DMS 273 (cell line): ENCODE results near the gene DTX2.
"Not testable (repeated sequence)": the region's sequence is repeated elsewhere in the genome, so short reads cannot be mapped to it uniquely, and the experiment has no call there.

Experiments used
- DNase-seq: peaks from one replicate; lab custom pipeline; 2025; ENCODE audit not compliant: unreplicated experiment; lab: John Stamatoyannopoulos, UW

DTX2 gene

GRCh38 chr7:76511200-76511910 lies 49.8 kb downstream of the DTX2 start:
- DNase-seq = not testable (repeated sequence)

DNA sequence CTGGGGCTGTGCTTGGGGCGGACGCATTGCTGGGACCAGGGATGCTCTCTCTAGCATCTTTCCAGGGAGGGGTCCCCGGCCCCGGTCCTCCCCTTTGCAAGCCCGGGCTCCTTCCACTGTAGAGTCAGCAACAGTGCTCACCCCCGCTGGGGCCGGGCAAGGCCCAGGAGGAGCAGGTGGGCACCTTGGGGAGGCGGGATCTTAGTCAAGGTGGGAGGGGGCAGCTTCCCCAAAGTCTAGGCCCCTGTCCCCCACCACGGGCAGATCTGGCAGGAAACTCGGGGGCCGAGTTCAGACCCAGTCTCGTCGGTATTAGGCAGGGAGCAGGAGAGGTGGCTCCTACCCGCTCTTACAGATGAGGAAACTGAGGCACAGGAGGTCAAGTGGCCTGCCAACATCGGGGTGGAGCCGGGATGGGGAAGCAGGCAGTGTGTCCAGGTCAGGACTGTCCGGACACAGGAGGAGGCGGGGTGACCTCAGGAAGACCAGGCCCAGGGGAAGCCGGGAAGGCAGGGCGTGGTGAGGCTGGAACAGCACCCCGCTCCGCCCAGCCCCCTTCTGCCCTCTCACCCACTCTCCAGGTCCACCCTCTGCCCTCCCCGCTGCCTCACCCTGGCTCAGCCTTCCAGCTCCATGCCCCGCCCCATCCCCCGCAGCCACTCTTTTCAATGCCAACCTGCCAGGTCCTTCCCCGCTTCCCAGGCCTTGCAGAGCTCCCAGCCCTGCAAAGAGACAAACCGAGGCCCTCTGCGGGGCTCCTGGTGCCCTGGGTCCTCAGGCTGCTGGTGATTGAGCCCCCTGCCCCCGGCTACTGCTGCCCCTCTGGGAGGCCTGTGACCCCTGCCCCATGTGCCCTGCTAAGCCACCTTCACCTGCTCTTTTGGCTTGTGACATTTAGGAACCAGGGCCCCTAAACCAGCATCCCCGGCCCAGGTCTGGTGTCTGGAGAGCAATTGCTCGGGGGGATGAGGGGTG lies 50.7 kb downstream of the DTX2 start:
- not testable (repeated sequence) for DNase-seq

DNA sequence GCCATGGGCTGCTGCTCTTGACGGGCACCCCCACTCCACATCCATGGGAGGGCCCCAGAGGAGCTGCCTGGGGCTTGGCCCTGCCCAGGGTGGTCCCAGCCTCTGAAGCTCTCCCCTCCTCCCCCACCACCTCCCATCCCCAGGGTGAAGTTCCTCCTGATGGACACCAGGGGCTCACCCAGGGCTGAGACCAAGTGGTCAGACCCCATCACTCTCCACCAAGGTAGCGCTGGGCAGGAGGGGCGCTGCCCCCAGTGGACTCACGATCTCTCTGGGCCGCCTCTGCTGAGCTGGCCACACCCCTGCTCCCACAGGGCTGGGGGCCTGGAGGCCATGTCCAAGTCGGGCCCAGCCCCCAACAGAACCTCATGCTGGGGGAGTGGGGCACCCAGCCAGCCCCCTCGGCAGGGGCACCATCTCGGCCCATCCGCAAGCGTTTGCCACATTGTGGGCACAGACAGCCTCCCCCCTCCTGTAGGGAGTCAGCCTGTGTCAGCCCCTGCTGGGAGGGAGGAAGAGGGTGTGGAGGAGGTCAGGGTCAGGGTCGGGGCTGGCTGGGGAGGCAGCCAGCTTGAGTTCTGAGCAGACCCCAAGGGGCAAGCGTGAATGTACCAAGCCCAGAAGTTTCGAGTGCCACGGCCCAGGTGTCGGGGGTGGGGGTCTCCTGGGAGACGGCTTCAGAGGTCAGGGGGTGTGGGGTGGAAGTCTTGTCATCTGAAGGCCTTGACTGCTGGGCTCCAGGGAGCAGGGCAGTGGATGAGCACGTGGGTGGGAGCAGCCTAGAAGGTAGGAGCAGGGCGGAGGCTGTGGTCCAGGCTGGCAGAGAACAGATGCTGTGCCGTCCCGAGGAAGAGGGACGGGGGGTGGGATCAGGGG lies 51.7 kb downstream of the DTX2 start:
- peak; percentile 58 for DNase-seq

DNA sequence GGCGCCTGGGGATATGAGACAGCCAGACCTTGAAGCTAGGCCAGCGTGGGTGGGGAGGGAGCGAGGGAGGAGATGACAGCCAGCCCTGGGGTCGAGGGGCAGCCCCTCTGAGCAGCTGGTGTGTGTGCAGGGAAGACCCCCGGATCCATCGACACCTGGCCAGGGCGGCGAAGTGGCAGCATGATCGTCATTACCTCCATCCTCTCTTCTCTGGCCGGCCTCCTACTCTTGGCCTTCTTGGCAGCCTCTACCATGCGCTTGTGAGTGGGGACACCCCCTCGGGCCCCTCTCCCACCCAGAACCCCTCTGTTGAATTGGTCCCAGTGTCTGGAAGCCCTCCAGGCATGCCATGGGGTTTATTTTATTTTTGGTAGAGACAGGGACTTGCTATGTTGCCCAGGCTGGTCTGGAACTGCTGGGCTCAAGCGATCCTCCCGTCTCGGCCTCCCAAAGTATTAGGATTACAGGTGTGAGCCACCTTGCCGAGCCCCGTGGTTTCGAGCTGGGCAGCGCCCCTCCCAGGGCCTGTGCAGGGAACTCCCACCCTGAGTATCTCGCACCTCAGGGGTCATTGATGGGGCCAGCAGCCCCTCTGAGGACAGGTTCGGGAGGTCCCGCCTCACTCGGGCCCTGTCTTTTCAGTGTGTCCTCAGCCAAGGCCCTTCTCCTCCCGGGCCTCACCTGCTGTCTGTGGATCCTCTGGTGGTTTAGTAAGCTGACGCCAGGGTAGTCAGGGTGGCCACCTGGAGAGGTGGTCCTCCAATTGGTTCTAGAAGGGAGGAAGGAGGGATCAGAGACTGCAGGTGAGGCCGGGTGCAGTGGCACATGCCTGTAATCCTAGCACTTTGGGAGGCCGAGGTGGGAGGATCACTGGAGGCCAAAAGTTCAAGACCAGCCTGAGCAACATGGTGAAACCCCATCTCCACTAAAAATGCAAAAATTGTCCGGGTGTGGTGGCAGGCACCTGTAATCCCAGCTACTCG lies 52.6 kb downstream of the DTX2 start:
- DNase-seq = no peak

- no peak for DNase-seq
These were observed 53.6 kb downstream of the DTX2 start for GRCh38 chr7:76514926-76515771.

DNA sequence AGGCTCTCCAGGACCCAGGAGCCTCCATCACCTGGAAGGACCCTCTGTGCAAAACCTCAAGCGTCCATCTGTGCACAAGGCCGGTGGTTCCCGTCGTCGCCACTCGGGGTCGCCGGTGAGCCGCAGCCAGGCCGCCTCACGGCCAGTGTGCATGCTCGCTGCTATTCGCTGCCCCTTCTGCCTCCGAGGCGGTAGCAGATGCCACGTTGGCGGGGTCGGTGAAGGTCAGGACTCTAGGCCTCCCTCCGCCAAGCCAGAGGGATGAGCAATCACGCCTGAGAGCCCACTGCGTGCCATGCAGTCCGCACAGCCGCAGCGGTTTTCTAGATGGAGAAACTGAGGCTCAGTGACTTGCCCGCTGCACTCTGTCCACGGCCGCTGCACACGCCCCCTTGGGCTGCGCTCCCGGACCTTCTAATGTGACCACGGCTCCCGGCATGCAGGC lies 54.5 kb downstream of the DTX2 start:
- DNase-seq = peak; percentile 71

DNA sequence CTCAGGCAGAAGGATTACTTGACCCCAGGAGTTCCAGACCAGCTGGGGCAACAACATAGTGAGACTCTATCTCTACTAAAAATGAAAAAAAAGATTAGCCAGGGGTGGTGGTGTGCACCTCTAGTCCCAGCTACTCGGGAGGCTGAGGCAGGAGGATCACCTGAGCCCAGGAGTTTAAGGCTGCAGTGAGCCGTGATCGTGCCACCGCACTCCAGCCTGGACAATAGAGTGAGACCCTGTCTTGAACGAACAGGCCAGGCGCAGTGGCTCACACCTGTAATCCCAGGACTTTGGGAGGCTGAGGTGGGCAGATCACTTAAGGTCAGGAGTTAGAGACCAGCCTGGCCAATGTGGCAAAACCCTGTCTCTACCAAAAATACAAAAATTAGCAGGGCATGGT lies 55.4 kb downstream of the DTX2 start:
- not testable (repeated sequence) for DNase-seq

- not testable (repeated sequence) for DNase-seq
These were observed 64.7 kb downstream of the DTX2 start for GRCh38 chr7:76526183-76526582.

DNA sequence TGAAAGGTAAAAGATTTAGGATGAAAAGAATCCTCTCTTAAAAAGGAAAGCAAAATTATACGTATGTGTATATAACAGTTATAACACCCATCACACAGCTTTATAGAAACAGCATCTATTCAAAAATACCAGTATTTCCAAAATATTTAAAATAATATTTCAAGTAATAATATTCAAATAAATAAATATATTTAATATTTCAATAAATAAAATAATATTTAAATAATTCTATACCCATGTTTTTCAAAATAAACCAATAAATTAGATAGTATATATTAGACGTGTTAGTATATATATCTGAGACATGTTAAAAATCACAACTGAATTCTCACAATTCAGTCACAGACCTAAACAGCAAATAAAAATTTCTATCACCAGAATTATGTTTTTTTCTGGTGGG lies 70.1 kb downstream of the DTX2 start:
- DNase-seq = not testable (repeated sequence)

DNA sequence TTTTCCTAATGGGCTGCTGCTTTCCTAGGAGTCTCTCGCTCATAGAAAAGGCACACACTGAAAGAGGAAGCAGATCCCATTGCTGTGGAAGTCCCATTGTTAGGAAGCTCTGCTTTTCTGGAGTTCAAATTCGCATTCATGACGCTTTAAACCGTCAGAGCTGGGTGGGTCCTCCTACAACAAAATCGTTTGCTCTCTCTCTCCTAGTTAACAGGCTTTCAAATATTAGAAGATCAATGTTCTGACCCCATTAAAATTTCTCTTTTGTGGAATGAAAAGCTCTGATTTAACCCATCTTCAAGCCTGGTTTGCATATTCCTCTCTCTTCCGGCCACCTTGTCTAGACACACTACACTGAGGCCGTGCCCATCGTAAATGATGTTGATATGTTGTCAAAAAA lies 81.7 kb downstream of the DTX2 start, which contains the start of gene SPDYE16:
Gene SPDYE16, minus strand, starts transcription at position 101 of the 400 bp plus-strand sequence. CDS start 1,838 bp downstream, outside the sequence.
- not testable (repeated sequence) for DNase-seq

DNA sequence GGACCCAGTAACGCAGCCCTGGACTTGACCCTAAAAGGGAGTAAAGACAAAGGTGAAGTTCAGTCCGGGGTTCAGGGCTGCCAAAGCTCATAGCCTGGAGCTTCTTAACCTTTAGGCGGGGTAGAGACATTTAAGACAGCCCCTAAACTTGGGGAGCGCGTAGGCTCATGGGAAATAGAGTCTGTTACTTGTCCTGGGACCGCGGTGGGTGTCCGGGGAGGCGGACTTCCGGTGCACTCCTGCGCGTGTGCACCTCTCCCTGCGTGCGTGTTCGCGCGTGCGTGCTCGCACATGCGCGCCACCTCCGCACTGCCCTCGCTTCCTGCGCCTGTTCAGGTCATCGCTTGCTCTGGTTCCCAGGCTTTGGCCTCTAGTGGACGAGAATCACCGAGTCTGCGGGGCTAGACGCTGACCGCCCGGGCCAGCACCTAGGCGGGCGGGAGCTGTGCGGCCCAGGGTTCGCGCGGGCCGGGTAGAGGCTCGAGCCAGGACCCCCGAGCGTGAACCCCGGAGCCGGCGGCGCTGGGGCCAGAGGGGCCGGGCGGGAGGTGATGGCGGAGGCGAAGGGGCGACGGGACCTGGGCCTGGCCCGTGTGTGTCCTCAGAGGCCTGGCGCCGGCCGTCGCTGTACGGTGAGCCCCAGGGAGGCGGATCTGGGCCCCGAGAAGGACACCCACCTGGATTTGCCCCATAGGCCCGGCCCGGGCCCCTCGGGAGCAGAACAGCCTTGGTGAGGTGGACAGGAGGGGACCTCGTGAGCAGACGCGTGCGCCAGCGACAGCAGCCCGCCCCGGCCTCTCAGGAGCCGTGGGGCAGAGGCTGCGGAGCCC lies 87.7 kb downstream of the DTX2 start:
- peak; percentile 97 for DNase-seq

DNA sequence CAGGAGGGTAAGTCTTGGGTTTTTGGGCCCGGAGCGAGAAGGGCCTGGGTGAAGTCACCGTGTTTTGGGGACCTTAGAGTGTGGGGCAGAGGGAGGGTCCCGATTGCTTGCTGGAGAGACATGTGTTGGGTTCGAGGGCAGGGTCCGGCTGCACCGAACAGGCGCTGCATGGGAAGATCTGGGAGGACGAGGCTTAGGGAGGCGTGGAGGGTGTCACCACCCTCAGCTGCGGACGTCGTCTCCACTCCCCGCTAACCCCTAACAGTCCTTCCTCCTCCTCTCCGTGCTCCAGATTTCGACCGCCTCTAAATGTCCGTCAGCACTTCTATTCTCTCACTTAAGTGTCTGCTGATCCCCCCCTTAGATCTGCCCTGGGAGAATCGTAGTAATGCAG lies 88.3 kb downstream of the DTX2 start:
- peak; percentile 40 for DNase-seq

GRCh38 chr7:76551992-76552391 lies 90.5 kb downstream of the DTX2 start:
- not testable (repeated sequence) for DNase-seq
